Measurements from ENCODE around the gene RIMKLB. TPM values are rescaled to one million over a fixed set of nuclear protein-coding genes. Genes with fewer than 3 reads are reported as not detected.
A peak's percentile ranks its signal among the peaks of the same experiment; 100 is the strongest.

Gene RIMKLB
- total RNA-seq, 1 donor from 2014 or later = 55.7 TPM

GRCh38 chr12:8661016-8661415, 36.8 kb upstream of the RIMKLB start:
- DNase-seq = no peak
- peaks cover 7% of the 10 kb centered on the region for H3K9me3 Mint-ChIP-seq (ENCODE audit: unreplicated experiment)
- no peak overlapping the region for H3K4me3 Mint-ChIP-seq (ENCODE audit: unreplicated experiment)

GRCh38 chr12:8661751-8662150, 36.0 kb upstream of the RIMKLB start:
- Mint-ChIP-seq H3K9me3 (ENCODE audit: unreplicated experiment) (peaks cover 7% of the 10 kb centered on the region), H3K4me1 (ENCODE audit: low read depth, unreplicated experiment) (peaks cover 12% of the 10 kb centered on the region), H3K27me3 (ENCODE audit: unreplicated experiment) (peaks cover 2% of the 10 kb centered on the region), H3K4me3 (ENCODE audit: unreplicated experiment) (no peak overlapping the region), H3K27ac (ENCODE audit: unreplicated experiment) (no peak overlapping the region), H3K36me3 (ENCODE audit: unreplicated experiment) (no peaks in the 10 kb centered on the region)
- no peak for DNase-seq
- no peak for TF ChIP-seq CTCF (IDR thresholded peaks at IDR 0.05; ENCODE audit: partially characterized antibody, unreplicated experiment)

More at GRCh38 chr12:8661016-8661415, 36.8 kb upstream of the RIMKLB start:
- no peaks in the 10 kb centered on the region for H3K36me3 Mint-ChIP-seq (ENCODE audit: unreplicated experiment)
- H3K27me3 Mint-ChIP-seq (ENCODE audit: unreplicated experiment) = peaks cover 2% of the 10 kb centered on the region
- H3K27ac Mint-ChIP-seq (ENCODE audit: unreplicated experiment) = no peak overlapping the region
- TF ChIP-seq CTCF (IDR thresholded peaks at IDR 0.05; ENCODE audit: partially characterized antibody, unreplicated experiment) = no peak
- peaks cover 12% of the 10 kb centered on the region for H3K4me1 Mint-ChIP-seq (ENCODE audit: low read depth, unreplicated experiment)

GRCh38 chr12:8662593-8662992, 35.2 kb upstream of the RIMKLB start, which contains the start of gene MFAP5:
TSS of gene MFAP5 (minus strand) at chr12:8662826. CDS start at chr12:8662104, 722 bp downstream.
- Mint-ChIP-seq H3K27ac (ENCODE audit: unreplicated experiment) (no peak within 1 kb of the TSS), H3K4me1 (ENCODE audit: low read depth, unreplicated experiment) (peaks cover 12% of the 10 kb centered on the region), H3K36me3 (ENCODE audit: unreplicated experiment) (no peaks in the 10 kb centered on the region), H3K4me3 (ENCODE audit: unreplicated experiment) (no peak within 1 kb of the TSS), H3K9me3 (ENCODE audit: unreplicated experiment) (peaks cover 7% of the 10 kb centered on the region), H3K27me3 (ENCODE audit: unreplicated experiment) (peaks cover 2% of the 10 kb centered on the region)
- TF ChIP-seq CTCF (IDR thresholded peaks at IDR 0.05; ENCODE audit: partially characterized antibody, unreplicated experiment) = no peak
- no peak for DNase-seq

- peaks cover 4% of the 10 kb centered on the region for H3K9me3 Mint-ChIP-seq (ENCODE audit: unreplicated experiment)
- H3K4me1 Mint-ChIP-seq (ENCODE audit: low read depth, unreplicated experiment) = peaks cover 12% of the 10 kb centered on the region
- H3K27me3 Mint-ChIP-seq (ENCODE audit: unreplicated experiment) = peaks cover 2% of the 10 kb centered on the region
- H3K36me3 Mint-ChIP-seq (ENCODE audit: unreplicated experiment) = no peaks in the 10 kb centered on the region
- DNase-seq = no peak
- H3K27ac Mint-ChIP-seq (ENCODE audit: unreplicated experiment) = peak overlapping the region; percentile 79
- H3K4me3 Mint-ChIP-seq (ENCODE audit: unreplicated experiment) = peak overlapping the region; percentile 2
- TF ChIP-seq CTCF (IDR thresholded peaks at IDR 0.05; ENCODE audit: partially characterized antibody, unreplicated experiment) = no peak
Measured at GRCh38 chr12:8664228-8664913, 33.4 kb upstream of the RIMKLB start.

GRCh38 chr12:8665759-8666158, 32.0 kb upstream of the RIMKLB start:
- peaks cover 4% of the 10 kb centered on the region for H3K9me3 Mint-ChIP-seq (ENCODE audit: unreplicated experiment)
- no peak for TF ChIP-seq CTCF (IDR thresholded peaks at IDR 0.05; ENCODE audit: partially characterized antibody, unreplicated experiment)
- H3K4me3 Mint-ChIP-seq (ENCODE audit: unreplicated experiment) = no peak overlapping the region
- H3K36me3 Mint-ChIP-seq (ENCODE audit: unreplicated experiment) = no peaks in the 10 kb centered on the region
- H3K27ac Mint-ChIP-seq (ENCODE audit: unreplicated experiment) = no peak overlapping the region
- H3K27me3 Mint-ChIP-seq (ENCODE audit: unreplicated experiment) = peaks cover 2% of the 10 kb centered on the region
- DNase-seq = no peak
- peaks cover 12% of the 10 kb centered on the region for H3K4me1 Mint-ChIP-seq (ENCODE audit: low read depth, unreplicated experiment)

Data from glutamatergic neuron (in vitro differentiated cells).